Measurements from ENCODE around the gene ATP5MC3. TPM values are rescaled to one million over a fixed set of nuclear protein-coding genes. Genes with fewer than 3 reads are reported as not detected.

Gene ATP5MC3
- total RNA-seq, 3 donors from 2014 or later = 324 to 627 (median 480) TPM

DNA sequence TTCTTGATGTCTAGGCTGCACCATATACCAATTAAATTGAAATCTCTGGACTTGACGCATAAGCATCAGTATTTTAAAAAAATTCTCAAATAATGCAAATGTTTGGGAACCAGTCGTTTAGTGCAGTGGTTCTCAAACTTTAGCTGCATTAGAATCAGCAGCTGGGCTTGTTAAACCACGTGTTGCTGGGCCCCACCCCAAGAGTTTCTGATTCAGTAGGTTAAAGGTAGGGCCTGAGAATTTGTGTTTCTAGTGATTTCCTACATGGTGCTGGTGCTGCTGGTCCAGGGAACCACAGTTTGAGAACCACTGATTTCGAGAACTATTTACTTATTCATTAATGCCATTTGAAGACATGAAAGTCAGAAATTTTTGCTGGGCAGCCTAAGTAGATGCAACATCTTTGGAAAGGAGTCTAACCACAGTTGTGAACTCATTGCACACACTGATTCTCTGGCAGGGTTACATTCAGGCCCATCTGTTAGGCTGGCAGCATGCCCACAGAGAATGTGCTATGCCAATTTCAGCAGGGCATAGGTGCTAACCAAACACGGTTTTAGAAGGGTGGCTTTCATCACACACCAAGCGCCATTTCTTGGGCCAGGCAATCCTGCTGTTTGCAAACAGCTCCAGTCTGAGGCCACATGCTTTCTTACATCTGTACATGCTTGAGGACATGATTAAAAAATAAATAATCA lies 26.4 kb upstream of the ATP5MC3 start:
- no peak for TF ChIP-seq CTCF (IDR thresholded peaks at IDR 0.05)
- Histone ChIP-seq H3K4me3 (no peak overlapping the region), H3K36me3 (ENCODE audit: low read depth) (no peaks in the 10 kb centered on the region), H3K4me1 (ENCODE audit: low read depth) (no peaks in the 10 kb centered on the region), H3K9me3 (no peaks in the 10 kb centered on the region)
- intact Hi-C loops (cut with DNase I, micrococcal nuclease) = no loop called here
- no peak for ATAC-seq
- DNase-seq = peak in 2 of 3 donors; percentile 14 to 24

- no peak for ATAC-seq
- no peaks in the 10 kb centered on the region for H3K36me3 ChIP-seq (ENCODE audit: low read depth)
- H3K9me3 ChIP-seq = no peaks in the 10 kb centered on the region
- no peak for DNase-seq
- no peaks in the 10 kb centered on the region for H3K4me1 ChIP-seq (ENCODE audit: low read depth)
- no peak for TF ChIP-seq CTCF (IDR thresholded peaks at IDR 0.05)
- intact Hi-C loops (cut with DNase I, micrococcal nuclease) = no loop called here
- H3K4me3 ChIP-seq = no peak overlapping the region
Observed at GRCh38 chr2:175206866-175207265, 25.4 kb upstream of the ATP5MC3 start.

DNA sequence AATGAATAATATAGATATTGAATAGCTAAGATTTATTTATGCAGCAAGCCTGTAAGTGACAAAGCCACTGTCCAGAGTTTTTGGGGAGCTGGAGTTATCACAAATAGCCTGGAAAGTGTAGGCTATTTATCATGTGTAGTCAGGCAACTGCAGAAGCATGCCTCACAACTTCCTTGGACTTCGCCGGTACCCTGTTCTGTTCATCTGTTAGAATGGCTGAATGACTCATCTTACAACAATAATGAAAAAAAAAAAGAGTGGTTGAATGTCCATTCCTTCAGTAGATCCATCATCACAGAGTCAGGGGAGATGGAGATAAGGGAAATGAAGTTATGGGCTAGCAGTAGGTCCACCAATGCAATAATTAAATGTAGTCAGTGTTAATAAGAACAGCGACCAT lies 24.0 kb upstream of the ATP5MC3 start:
- intact Hi-C loops (cut with DNase I, micrococcal nuclease) = no loop called here
- DNase-seq (no peak), ATAC-seq (no peak)
- Histone ChIP-seq H3K4me1 (ENCODE audit: low read depth) (no peaks in the 10 kb centered on the region), H3K36me3 (ENCODE audit: low read depth) (no peaks in the 10 kb centered on the region), H3K4me3 (no peak overlapping the region), H3K9me3 (no peaks in the 10 kb centered on the region)
- TF ChIP-seq CTCF (IDR thresholded peaks at IDR 0.05) = no peak

GRCh38 chr2:175203621-175204496 lies 22.3 kb upstream of the ATP5MC3 start:
- DNase-seq = peak in 2 of 3 donors; percentile 47 to 55
- intact Hi-C loops (cut with DNase I, micrococcal nuclease) = no loop called here
- Histone ChIP-seq H3K9me3 (no peaks in the 10 kb centered on the region), H3K36me3 (ENCODE audit: low read depth) (no peaks in the 10 kb centered on the region), H3K4me3 (no peak overlapping the region), H3K4me1 (ENCODE audit: low read depth) (no peaks in the 10 kb centered on the region)
- peak; percentile 29 for TF ChIP-seq CTCF (IDR thresholded peaks at IDR 0.05)
- ATAC-seq = peak; percentile 74

GRCh38 chr2:175195012-175195411 lies 13.5 kb upstream of the ATP5MC3 start:
- no peak for TF ChIP-seq CTCF (IDR thresholded peaks at IDR 0.05)
- no peaks in the 10 kb centered on the region for H3K36me3 ChIP-seq (ENCODE audit: low read depth)
- intact Hi-C loops (cut with DNase I, micrococcal nuclease) = no loop called here
- no peaks in the 10 kb centered on the region for H3K4me1 ChIP-seq (ENCODE audit: low read depth)
- no peak for DNase-seq
- H3K9me3 ChIP-seq = peaks cover 2% of the 10 kb centered on the region
- ATAC-seq = no peak
- H3K4me3 ChIP-seq = no peak overlapping the region
